ENCODE data around the gene TKFC. TPM values are rescaled to one million over a fixed set of nuclear protein-coding genes. Genes with fewer than 3 reads are reported as not detected.

The TKFC gene
- total RNA-seq, 1 donor from 2014 or later = 32.1 TPM

GRCh38 chr11:61293867-61294716 is 38.9 kb upstream of the TKFC start:
- peak; percentile 52 for ATAC-seq
- Histone ChIP-seq H3K27ac (no peak overlapping the region), H3K9me3 (no peaks in the 10 kb centered on the region), H3K36me3 (peaks cover 13% of the 10 kb centered on the region), H3K27me3 (peaks cover 11% of the 10 kb centered on the region), H3K4me3 (peak overlapping the region; percentile 53), H3K4me1 (peaks cover 37% of the 10 kb centered on the region)
- intact Hi-C loops (cut with DNase I) = no loop called here
- peak; percentile 70 for DNase-seq
- no peak for TF ChIP-seq CTCF (IDR thresholded peaks at IDR 0.05)

DNA sequence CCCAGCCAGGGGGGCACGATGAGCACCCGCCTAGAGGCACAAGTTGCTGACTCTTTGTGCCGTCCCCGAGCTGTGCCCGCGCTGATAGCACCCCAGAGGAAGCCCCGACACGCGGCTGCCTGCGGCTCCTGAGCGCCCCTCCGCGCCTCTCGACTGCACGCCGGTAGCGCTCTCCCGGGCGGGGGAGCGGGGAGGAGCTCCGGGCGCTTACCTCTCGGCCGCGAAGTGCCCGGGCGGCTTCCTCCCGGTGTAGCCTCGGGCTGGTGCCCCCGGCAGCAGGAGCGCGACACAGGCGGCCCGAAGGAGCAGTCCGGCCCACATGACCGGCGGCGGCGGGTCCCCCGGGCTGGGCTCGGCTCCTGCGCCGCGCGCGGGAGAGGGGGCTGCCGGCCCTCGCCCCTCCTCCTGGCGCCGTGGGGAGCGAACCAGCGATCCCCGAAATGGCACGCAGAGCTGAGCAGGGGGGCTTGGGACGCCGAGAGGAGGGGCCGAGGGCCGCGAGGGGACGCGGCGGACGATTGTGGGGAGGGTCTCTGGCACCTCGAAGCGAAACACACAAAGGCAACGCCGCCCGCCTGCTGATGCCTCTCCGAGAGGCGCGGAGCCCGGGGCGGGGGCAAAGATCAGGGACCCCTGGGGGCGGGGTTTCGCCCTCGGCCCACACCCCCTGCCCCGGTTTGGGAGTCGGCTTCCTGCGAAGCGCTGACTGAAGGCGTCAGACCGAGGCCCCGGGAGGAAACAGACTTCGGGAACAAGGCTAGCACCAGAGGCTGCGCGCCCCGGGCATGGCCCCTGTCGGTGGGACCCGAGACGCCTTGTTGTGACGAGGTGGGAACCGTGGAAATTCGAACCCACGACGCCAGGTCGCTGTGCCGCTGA is 38.1 kb upstream of the TKFC start, which contains the start of gene VWCE:
Gene VWCE, minus strand, starts transcription at position 600 of the 879 bp plus-strand sequence. Its CDS starts 279 bp downstream, at position 321.
- DNase-seq (peak; percentile 84), ATAC-seq (peak; percentile 86)
- intact Hi-C loops (cut with DNase I) = no loop called here
- Histone ChIP-seq H3K4me3 (peak within 1 kb of the TSS; percentile 53), H3K9me3 (no peaks in the 10 kb centered on the region), H3K27me3 (peaks cover 11% of the 10 kb centered on the region), H3K4me1 (peaks cover 37% of the 10 kb centered on the region), H3K36me3 (peaks cover 20% of the 10 kb centered on the region), H3K27ac (no peak within 1 kb of the TSS)
- peak; percentile 30 for TF ChIP-seq CTCF (IDR thresholded peaks at IDR 0.05)

DNA sequence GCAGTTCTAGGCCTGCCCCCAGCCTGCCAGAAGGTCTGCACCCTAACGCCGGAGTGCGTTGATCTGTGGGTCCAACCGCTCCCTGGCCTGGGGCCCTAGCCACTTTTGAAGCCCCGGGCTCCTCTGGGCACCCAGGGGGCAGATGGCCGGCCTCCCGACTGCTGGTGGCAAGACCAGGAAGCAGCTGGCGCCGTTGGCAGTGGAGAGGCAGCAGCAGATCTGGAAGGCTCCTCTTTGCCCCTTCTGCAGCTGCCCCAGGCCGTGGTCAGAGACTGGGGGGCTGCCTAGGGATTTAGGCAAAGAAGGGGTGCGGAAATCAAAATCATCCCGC is 37.5 kb upstream of the TKFC start:
- intact Hi-C loops (cut with DNase I) = no loop called here
- TF ChIP-seq CTCF (IDR thresholded peaks at IDR 0.05) = no peak
- H3K36me3 ChIP-seq = peaks cover 26% of the 10 kb centered on the region
- DNase-seq (no peak), ATAC-seq (no peak)
- H3K27me3 ChIP-seq = peaks cover 11% of the 10 kb centered on the region
- H3K9me3 ChIP-seq = no peaks in the 10 kb centered on the region
- H3K4me1 ChIP-seq = peaks cover 37% of the 10 kb centered on the region
- peak overlapping the region; percentile 53 for H3K4me3 ChIP-seq
- no peak overlapping the region for H3K27ac ChIP-seq

- Histone ChIP-seq H3K36me3 (peaks cover 44% of the 10 kb centered on the region), H3K4me3 (no peak overlapping the region), H3K9me3 (no peaks in the 10 kb centered on the region), H3K27me3 (peaks cover 11% of the 10 kb centered on the region), H3K4me1 (peaks cover 37% of the 10 kb centered on the region), H3K27ac (no peak overlapping the region)
- intact Hi-C loops (cut with DNase I) = no loop called here
- DNase-seq (no peak), ATAC-seq (no peak)
- no peak for TF ChIP-seq CTCF (IDR thresholded peaks at IDR 0.05)
Observed at GRCh38 chr11:61297341-61297740, 35.7 kb upstream of the TKFC start.

DNA sequence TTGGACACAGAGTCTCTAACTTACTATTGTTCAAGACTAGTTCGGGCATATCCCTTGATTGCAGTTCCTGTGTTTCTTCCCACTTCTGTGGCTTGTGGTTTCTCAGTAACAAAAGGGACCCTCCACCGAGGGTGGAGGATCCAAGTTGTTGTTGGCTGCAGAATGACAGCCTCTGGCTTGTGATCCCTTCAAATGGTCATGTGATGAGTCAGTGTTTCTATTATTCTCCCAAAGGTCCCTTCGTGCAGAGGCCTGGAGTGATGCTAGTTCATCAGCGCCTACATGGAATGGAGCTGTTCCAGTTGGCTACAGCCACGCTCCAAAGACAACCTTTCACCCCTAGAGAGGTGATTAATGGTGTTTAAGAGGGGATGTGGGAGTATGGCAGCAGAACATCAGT is 35.3 kb upstream of the TKFC start:
- H3K27ac ChIP-seq = no peak overlapping the region
- intact Hi-C loops (cut with DNase I) = no loop called here
- H3K27me3 ChIP-seq = peaks cover 11% of the 10 kb centered on the region
- no peak for TF ChIP-seq CTCF (IDR thresholded peaks at IDR 0.05)
- H3K4me1 ChIP-seq = peaks cover 37% of the 10 kb centered on the region
- no peak overlapping the region for H3K4me3 ChIP-seq
- DNase-seq (no peak), ATAC-seq (peak; percentile 7)
- peaks cover 48% of the 10 kb centered on the region for H3K36me3 ChIP-seq
- H3K9me3 ChIP-seq = no peaks in the 10 kb centered on the region
